Measurements from ENCODE around the gene LTV1.
"Not testable (repeated sequence)": the region's sequence is repeated elsewhere in the genome, so short reads cannot be mapped to it uniquely, and the experiment has no call there.

LTV1 gene

GRCh38 chr6:143843677-143843999 is 500 bp downstream of the LTV1 start:
- peak overlapping the region; percentile 87 to 96 for H3K4me3 ChIP-seq (replicated peaks in 1 of 2; ENCODE audit: low read depth in 2 of 2, low read length in 2 of 2)
- TF ChIP-seq CTCF (IDR thresholded peaks at IDR 0.05; ENCODE audit: low read depth, low read length) = no peak
- DNase-seq (ENCODE audit: low read depth in 2 of 2) = no peak

DNA sequence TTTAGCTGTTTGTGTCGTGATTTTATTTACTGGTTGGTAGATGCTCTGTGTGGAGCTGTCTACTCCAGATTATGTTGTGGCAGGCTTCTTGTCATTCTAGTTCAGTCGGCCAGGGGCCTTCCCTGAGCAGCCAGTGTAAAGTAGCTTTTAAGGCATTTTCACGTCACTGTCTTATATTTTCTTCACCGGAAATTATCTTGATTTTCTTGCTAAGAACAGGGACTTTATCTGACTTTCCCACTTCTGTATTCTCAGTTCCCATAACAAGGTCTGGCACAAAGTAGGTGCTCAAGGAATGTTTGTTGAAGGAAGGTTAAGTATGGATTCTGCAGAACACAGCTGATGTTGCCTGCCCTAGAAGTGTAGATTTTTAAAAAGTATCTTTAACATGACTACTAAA is 868 bp downstream of the LTV1 start:
- H3K4me3 ChIP-seq (replicated peaks in 1 of 2; ENCODE audit: low read depth in 2 of 2, low read length in 2 of 2) = peak overlapping the region; percentile 87 to 96
- TF ChIP-seq CTCF (IDR thresholded peaks at IDR 0.05; ENCODE audit: low read depth, low read length) = no peak
- peak; percentile 26 to 30 for DNase-seq (ENCODE audit: low read depth in 2 of 2)

GRCh38 chr6:143845033-143845432 is 1.9 kb downstream of the LTV1 start:
- TF ChIP-seq CTCF (IDR thresholded peaks at IDR 0.05; ENCODE audit: low read depth, low read length) = no peak
- no peak for DNase-seq (ENCODE audit: low read depth in 2 of 2)
- H3K4me3 ChIP-seq (replicated peaks in 1 of 2; ENCODE audit: low read depth in 2 of 2, low read length in 2 of 2) = no peak overlapping the region

DNA sequence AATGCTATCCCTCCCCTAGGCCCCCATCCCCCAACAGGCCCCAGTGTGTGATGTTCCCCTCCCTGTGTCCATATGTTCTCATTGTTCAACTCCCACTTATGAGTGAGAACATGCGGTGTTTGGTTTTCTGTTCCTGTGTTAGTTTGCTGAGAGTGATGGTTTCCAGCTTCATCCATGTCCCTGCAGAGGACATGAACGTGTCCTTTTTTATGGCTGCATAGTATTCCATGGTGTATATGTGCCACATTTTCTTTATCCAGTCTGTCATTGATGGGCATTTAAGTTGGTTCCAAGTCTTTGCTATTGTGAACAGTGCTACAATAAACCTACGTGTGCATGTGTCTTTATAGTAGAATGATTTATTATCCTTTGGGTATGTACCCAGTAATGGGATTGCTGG is 8.6 kb downstream of the LTV1 start:
- not testable (repeated sequence) for DNase-seq (ENCODE audit: low read depth in 2 of 2); H3K4me3 ChIP-seq (replicated peaks in 1 of 2; ENCODE audit: low read depth in 2 of 2, low read length in 2 of 2)

DNA sequence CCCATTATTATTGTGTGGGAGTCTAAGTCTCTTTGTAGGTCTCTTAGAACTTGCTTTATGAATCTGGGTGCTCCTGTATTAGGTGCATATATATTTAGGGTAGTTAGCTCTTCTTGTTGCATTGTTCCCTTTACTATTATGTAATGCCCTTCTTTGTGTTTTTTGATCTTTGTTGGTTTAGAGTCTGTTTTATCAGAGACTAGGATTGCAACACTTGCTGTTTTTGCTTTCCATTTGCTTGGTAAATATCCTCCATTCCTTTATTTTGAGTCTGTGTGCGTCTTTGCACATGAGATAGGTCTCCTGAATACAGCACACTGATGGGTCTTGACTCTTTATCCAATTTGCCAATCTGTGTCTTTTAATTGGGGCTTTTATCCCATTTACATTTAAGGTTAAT is 11.9 kb downstream of the LTV1 start:
- not testable (repeated sequence) for DNase-seq (ENCODE audit: low read depth in 2 of 2); H3K4me3 ChIP-seq (replicated peaks in 1 of 2; ENCODE audit: low read depth in 2 of 2, low read length in 2 of 2)

- not testable (repeated sequence) for DNase-seq (ENCODE audit: low read depth in 2 of 2); H3K4me3 ChIP-seq (replicated peaks in 1 of 2; ENCODE audit: low read depth in 2 of 2, low read length in 2 of 2)
These were observed 13.6 kb downstream of the LTV1 start for GRCh38 chr6:143856762-143857161.

DNA sequence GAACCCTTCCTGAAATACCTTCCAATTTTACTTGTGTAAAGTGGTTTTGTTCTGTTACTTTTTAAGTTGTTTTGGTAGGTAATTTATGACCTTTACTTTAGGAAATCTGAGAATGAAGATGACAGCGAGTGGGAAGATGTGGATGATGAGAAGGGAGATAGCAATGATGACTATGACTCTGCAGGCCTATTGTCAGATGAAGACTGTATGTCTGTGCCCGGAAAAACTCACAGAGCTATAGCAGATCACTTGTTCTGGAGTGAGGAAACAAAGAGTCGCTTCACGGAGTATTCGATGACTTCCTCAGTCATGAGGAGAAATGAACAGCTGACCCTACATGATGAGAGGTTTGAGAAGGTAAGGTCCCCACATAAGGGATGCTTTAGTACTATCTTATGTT is 14.5 kb downstream of the LTV1 start:
- DNase-seq (ENCODE audit: low read depth in 2 of 2) = no peak
- no peak overlapping the region for H3K4me3 ChIP-seq (replicated peaks in 1 of 2; ENCODE audit: low read depth in 2 of 2, low read length in 2 of 2)
- no peak for TF ChIP-seq CTCF (IDR thresholded peaks at IDR 0.05; ENCODE audit: low read depth, low read length)

DNA sequence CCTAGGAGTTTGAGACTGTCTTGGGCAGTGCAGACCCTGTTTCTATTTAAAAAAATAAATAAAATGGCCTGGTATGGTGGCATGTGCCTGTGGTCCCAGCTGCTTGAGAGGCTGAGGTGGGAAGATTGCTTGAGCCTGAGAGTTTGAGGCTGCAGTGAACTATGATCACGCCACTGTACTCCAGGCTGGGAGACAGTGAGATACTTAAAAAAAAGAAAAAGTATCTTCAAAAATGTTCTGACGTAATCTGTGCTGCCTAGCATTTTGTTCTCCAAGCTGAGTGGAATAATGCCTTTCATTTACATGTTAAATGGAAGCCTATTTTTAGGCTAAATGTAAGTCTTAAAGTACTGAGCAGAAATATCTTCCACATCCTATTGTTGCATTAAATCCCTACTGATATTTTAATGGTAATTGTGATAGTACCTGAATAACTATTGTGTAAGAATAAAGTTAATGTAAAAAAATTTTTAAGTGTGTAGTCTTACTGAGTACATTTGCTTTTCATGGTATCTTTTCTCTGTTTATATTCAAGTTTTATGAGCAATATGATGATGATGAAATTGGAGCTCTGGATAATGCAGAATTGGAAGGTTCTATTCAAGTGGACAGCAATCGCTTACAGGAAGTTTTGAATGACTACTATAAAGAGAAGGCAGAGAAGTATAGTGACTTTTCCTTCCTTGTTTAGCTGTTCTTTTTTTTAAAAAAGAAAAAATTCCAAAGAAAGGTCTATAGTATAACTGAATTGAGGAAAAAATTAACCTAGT is 16.9 kb downstream of the LTV1 start:
- no peak overlapping the region for H3K4me3 ChIP-seq (replicated peaks in 1 of 2; ENCODE audit: low read depth in 2 of 2, low read length in 2 of 2)
- no peak for DNase-seq (ENCODE audit: low read depth in 2 of 2)
- TF ChIP-seq CTCF (IDR thresholded peaks at IDR 0.05; ENCODE audit: low read depth, low read length) = no peak
